PC-9 (cell line): ENCODE results near the gene ASTN2. TPM values are rescaled to one million over a fixed set of nuclear protein-coding genes. Genes with fewer than 3 reads are reported as not detected.

Experiments
- BruUV-seq: library from RNA; stranded (reverse); fragments of 400-500 nt; replicated peaks from 2 replicates; lab custom pipeline; 2021; lab: Mats Ljungman, UMichigan
- CTCF ChIA-PET: fragments of 300-600 bp; sonication (Branson Sonifier 250); formaldehyde crosslinking; loops from one replicate; lab custom pipeline; 2022; ENCODE audit warnings: antibody characterized with exemption; lab: Charles Lee
- POLR2A ChIA-PET: fragments of 300-600 bp; sonication (Branson Sonifier 250); formaldehyde crosslinking; loops from one replicate; lab custom pipeline; 2022; ENCODE audit warnings: antibody characterized with exemption; ENCODE audit not compliant: unreplicated experiment; lab: Charles Lee
- DNase-seq, 2 experiments: peaks; one replicate each; pipeline versions ENCODE4 v3.0.0 to v3.0.0-alpha.2; 2015 to 2022; ENCODE audit warnings: mixed read lengths in 1 of 2
- H2AFZ ChIP-seq: fragments of 200-600 bp; sonication (generic); 2 replicates; pipeline ENCODE4 v1.8.1; 2017; ENCODE audit warnings: antibody characterized with exemption
- H3F3A ChIP-seq: fragments of 200-600 bp; sonication (generic); 2 replicates; pipeline ENCODE4 v1.8.1; 2017; ENCODE audit warnings: antibody characterized with exemption, mild to moderate bottlenecking, low read depth; ENCODE audit not compliant: insufficient read depth
- H3K27ac ChIP-seq: fragments of 200-600 bp; sonication (generic); 2 replicates; pipeline ENCODE4 v1.6.1; 2016; ENCODE audit warnings: mixed run types
- H3K27me3 ChIP-seq: fragments of 200-600 bp; sonication (generic); 2 replicates; pipeline ENCODE4 v1.6.1; 2016; ENCODE audit warnings: low read depth, mixed run types; ENCODE audit not compliant: insufficient read depth
- H3K36me3 ChIP-seq: fragments of 200-600 bp; sonication (generic); 2 replicates; pipeline ENCODE4 v1.6.1; 2016; ENCODE audit warnings: low read depth, mixed run types
- H3K4me1 ChIP-seq: fragments of 200-600 bp; sonication (generic); replicated peaks from 2 replicates; pipeline ENCODE4 v1.6.1; 2016; ENCODE audit warnings: mixed run types; ENCODE audit not compliant: insufficient read depth
- H3K4me2 ChIP-seq: fragments of 200-600 bp; sonication (generic); 2 replicates; pipeline ENCODE4 v1.6.1; 2017; ENCODE audit warnings: mixed run types
- H3K4me3 ChIP-seq: fragments of 200-600 bp; sonication (generic); 2 replicates; pipeline ENCODE4 v1.6.1; 2016; ENCODE audit warnings: mixed run types
- H3K79me2 ChIP-seq: fragments of 200-600 bp; sonication (generic); 2 replicates; pipeline ENCODE4 v1.6.1; 2017; ENCODE audit warnings: low read depth, mixed run types
- H3K9me2 ChIP-seq: fragments of 200-600 bp; sonication (generic); 2 replicates; pipeline ENCODE4 v1.8.1; 2017; ENCODE audit warnings: mild to moderate bottlenecking; ENCODE audit not compliant: insufficient read depth
- H3K9me3 ChIP-seq: fragments of 200-600 bp; sonication (generic); 2 replicates; pipeline ENCODE4 v1.8.1; 2016; ENCODE audit warnings: low read depth; ENCODE audit not compliant: insufficient read depth
- H4K20me1 ChIP-seq: fragments of 200-600 bp; sonication (generic); 2 replicates; pipeline ENCODE4 v1.8.1; 2017; ENCODE audit not compliant: insufficient read depth
- CTCF ChIP-seq: fragments of 200-600 bp; sonication (generic); conservative IDR thresholded peaks from 2 replicates; pipeline ENCODE4 v1.6.1; 2017; ENCODE audit warnings: mixed run types, antibody characterized with exemption, mild to moderate bottlenecking, moderate library complexity
- EZH2 ChIP-seq: fragments of 200-600 bp; sonication (generic); IDR thresholded peaks from 2 replicates; pipeline ENCODE4 v1.8.0; 2017; ENCODE audit warnings: antibody characterized with exemption, low read depth
- intact Hi-C: fragments of 100-400 bp; cut with micrococcal nuclease; formaldehyde crosslinking; loops from one replicate; pipeline ENCODE4 v1.10.0; 2022; ENCODE audit not compliant: unreplicated experiment
- total RNA-seq: library from RNA; stranded (reverse); gene quantifications from 2 replicates; pipeline ENCODE4 v1.2.3, GENCODE V29; 2021

Gene ASTN2
- total RNA-seq, 1 experiment from 2014 or later, result 6.2 TPM

- Histone ChIP-seq H3K9me3 (no peaks in the 10 kb centered on the region), H3K36me3 (no peaks in the 10 kb centered on the region), H4K20me1 (no peaks in the 10 kb centered on the region), H3K4me1 (no peaks in the 10 kb centered on the region), H3K4me2 (no peak overlapping the region), H3K4me3 (no peak overlapping the region), H3K79me2 (no peaks in the 10 kb centered on the region), H3K27ac (no peak overlapping the region), H3K9me2 (no peaks in the 10 kb centered on the region), H3F3A (no peaks in the 10 kb centered on the region), H3K27me3 (peaks cover 7% of the 10 kb centered on the region; the same call in 1 of the 2 replicates), H2AFZ (no peak overlapping the region)
- CTCF ChIA-PET, result no interaction called here
- TF ChIP-seq EZH2 (no peak), CTCF (no peak)
- POLR2A ChIA-PET, result no interaction called here
- DNase-seq, result no peak
- no TSS peak for BruUV-seq
- intact Hi-C loops, result no loop called here
Measured at GRCh38 chr9:117245175-117245829, 169.6 kb downstream of the ASTN2 start.

- no peaks in the 10 kb centered on the region for H3K9me3 ChIP-seq
- no peak overlapping the region for H3K4me3 ChIP-seq
- H3K4me1 ChIP-seq, result no peaks in the 10 kb centered on the region
- H3K27me3 ChIP-seq, result peaks cover 2% of the 10 kb centered on the region; the same call in 1 of the 2 replicates
- CTCF ChIA-PET, result no interaction called here
- no peak overlapping the region for H3K4me2 ChIP-seq
- H3K9me2 ChIP-seq, result no peaks in the 10 kb centered on the region
- H3K27ac ChIP-seq, result no peak overlapping the region
- no peaks in the 10 kb centered on the region for H4K20me1 ChIP-seq
- no peaks in the 10 kb centered on the region for H3K79me2 ChIP-seq
- no peak for DNase-seq
- POLR2A ChIA-PET, result no interaction called here
- BruUV-seq, result no TSS peak
- no peaks in the 10 kb centered on the region for H3F3A ChIP-seq
- intact Hi-C loops, result no loop called here
- TF ChIP-seq EZH2 (no peak), CTCF (no peak)
- H2AFZ ChIP-seq, result no peak overlapping the region
- H3K36me3 ChIP-seq, result no peaks in the 10 kb centered on the region
Measured at GRCh38 chr9:117242082-117242481, 172.8 kb downstream of the ASTN2 start.

DNA sequence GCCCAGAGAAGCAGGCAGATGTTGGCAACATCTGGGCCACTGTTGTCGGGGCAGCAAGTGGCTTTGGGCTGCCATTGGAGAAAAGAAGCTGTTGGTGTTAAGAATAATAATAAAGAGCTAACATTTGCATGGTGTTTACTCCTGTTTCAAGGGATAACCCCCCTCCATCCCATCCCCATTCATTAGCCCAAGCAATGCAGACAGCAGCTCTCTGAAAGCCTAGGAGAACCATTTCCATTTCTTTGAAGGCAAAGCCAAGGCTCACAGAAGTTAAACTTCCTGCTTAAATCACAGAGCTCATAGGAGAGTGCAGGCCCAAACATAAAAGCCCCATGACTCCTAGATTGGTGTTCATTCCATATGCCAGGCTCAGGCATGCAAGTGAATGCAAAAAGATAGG lies 175.4 kb downstream of the ASTN2 start:
- H3F3A ChIP-seq, result no peaks in the 10 kb centered on the region
- no peaks in the 10 kb centered on the region for H3K9me2 ChIP-seq
- no peak overlapping the region for H3K4me2 ChIP-seq
- 0 out of 2 replicates have a peak, but pooled peaks cover 6% of the 10 kb centered on the region for H3K27me3 ChIP-seq
- H3K36me3 ChIP-seq, result no peaks in the 10 kb centered on the region
- POLR2A ChIA-PET, result no interaction called here
- H3K27ac ChIP-seq, result no peak overlapping the region
- BruUV-seq, result no TSS peak
- intact Hi-C loops, result no loop called here
- no peaks in the 10 kb centered on the region for H3K9me3 ChIP-seq
- no peak for DNase-seq
- no peaks in the 10 kb centered on the region for H4K20me1 ChIP-seq
- no peaks in the 10 kb centered on the region for H3K79me2 ChIP-seq
- CTCF ChIA-PET, result no interaction called here
- TF ChIP-seq CTCF (no peak), EZH2 (no peak)
- H3K4me1 ChIP-seq, result no peaks in the 10 kb centered on the region
- H3K4me3 ChIP-seq, result no peak overlapping the region
- no peak overlapping the region for H2AFZ ChIP-seq
